ENCODE data around the gene H3-3A.
A peak's percentile ranks its signal among the peaks of the same experiment; 100 is the strongest.
"Not testable (repeated sequence)": the region's sequence is repeated elsewhere in the genome, so short reads cannot be mapped to it uniquely, and the experiment has no call there.

H3-3A gene

GRCh38 chr1:226082959-226083301, 20.4 kb downstream of the H3-3A start:
- Mint-ChIP-seq H3K4me1 (ENCODE audit: low read depth) (peaks cover 10% of the 10 kb centered on the region), H3K4me3 (peak overlapping the region; percentile 90), H3K36me3 (ENCODE audit: low read depth) (no peaks in the 10 kb centered on the region), H3K27me3 (peaks cover 23% of the 10 kb centered on the region), H3K27ac (peak overlapping the region; percentile 84), H3K9me3 (no peaks in the 10 kb centered on the region)
- intact Hi-C loops (cut with micrococcal nuclease): loop anchor here (1.0 to 2.0 kb wide), 2 partner anchors 26 to 39 kb away; no protein-coding TSS in a partner anchor

GRCh38 chr1:226083302-226084101, 21.0 kb downstream of the H3-3A start:
- intact Hi-C loops (cut with micrococcal nuclease): loop anchor here (1.0 to 2.0 kb wide), 2 partner anchors 25 to 39 kb away; no protein-coding TSS in a partner anchor
- H3K27me3 Mint-ChIP-seq: peaks cover 23% of the 10 kb centered on the region

GRCh38 chr1:226085675-226086285, 23.3 kb downstream of the H3-3A start:
- H3K36me3 Mint-ChIP-seq (ENCODE audit: low read depth): no peaks in the 10 kb centered on the region
- H3K27ac Mint-ChIP-seq: no peak overlapping the region
- peaks cover 21% of the 10 kb centered on the region for H3K27me3 Mint-ChIP-seq
- H3K9me3 Mint-ChIP-seq: no peaks in the 10 kb centered on the region
- no peak overlapping the region for H3K4me3 Mint-ChIP-seq
- intact Hi-C loops (cut with micrococcal nuclease): no loop called here
- H3K4me1 Mint-ChIP-seq (ENCODE audit: low read depth): peaks cover 10% of the 10 kb centered on the region

More at GRCh38 chr1:226083302-226084101, 21.0 kb downstream of the H3-3A start:
- Mint-ChIP-seq H3K4me3 (peak overlapping the region; percentile 90), H3K9me3 (no peaks in the 10 kb centered on the region), H3K36me3 (ENCODE audit: low read depth) (no peaks in the 10 kb centered on the region), H3K4me1 (ENCODE audit: low read depth) (peaks cover 10% of the 10 kb centered on the region), H3K27ac (peak overlapping the region; percentile 84)

GRCh38 chr1:226086776-226087175, 24.3 kb downstream of the H3-3A start:
- Mint-ChIP-seq H3K27ac (no peak overlapping the region), H3K9me3 (no peaks in the 10 kb centered on the region), H3K27me3 (peaks cover 17% of the 10 kb centered on the region), H3K4me1 (ENCODE audit: low read depth) (peaks cover 10% of the 10 kb centered on the region), H3K4me3 (no peak overlapping the region), H3K36me3 (ENCODE audit: low read depth) (no peaks in the 10 kb centered on the region)
- intact Hi-C loops (cut with micrococcal nuclease): no loop called here

- H3K4me1 Mint-ChIP-seq (ENCODE audit: low read depth): peaks cover 14% of the 10 kb centered on the region
- no peaks in the 10 kb centered on the region for H3K9me3 Mint-ChIP-seq
- H3K4me3 Mint-ChIP-seq: no peak overlapping the region
Measured at GRCh38 chr1:226091461-226091860, 28.9 kb downstream of the H3-3A start.

GRCh38 chr1:226092048-226092820, 29.7 kb downstream of the H3-3A start:
- H3K4me1 Mint-ChIP-seq (ENCODE audit: low read depth): peaks cover 17% of the 10 kb centered on the region
- H3K9me3 Mint-ChIP-seq; H3K36me3 Mint-ChIP-seq (ENCODE audit: low read depth); H3K27ac Mint-ChIP-seq; H3K4me3 Mint-ChIP-seq; intact Hi-C loops (cut with micrococcal nuclease): not testable (repeated sequence)
- H3K27me3 Mint-ChIP-seq: peaks cover 21% of the 10 kb centered on the region

More at GRCh38 chr1:226091461-226091860, 28.9 kb downstream of the H3-3A start:
- intact Hi-C loops (cut with micrococcal nuclease): no loop called here
- Mint-ChIP-seq H3K27me3 (peaks cover 16% of the 10 kb centered on the region), H3K27ac (no peak overlapping the region), H3K36me3 (ENCODE audit: low read depth) (no peaks in the 10 kb centered on the region)

- Mint-ChIP-seq H3K4me1 (ENCODE audit: low read depth) (peaks cover 23% of the 10 kb centered on the region), H3K4me3 (no peak overlapping the region), H3K27ac (no peak overlapping the region), H3K27me3 (peaks cover 26% of the 10 kb centered on the region), H3K36me3 (ENCODE audit: low read depth) (no peaks in the 10 kb centered on the region), H3K9me3 (no peaks in the 10 kb centered on the region)
- intact Hi-C loops (cut with micrococcal nuclease): no loop called here
Measured at GRCh38 chr1:226092965-226093364, 30.4 kb downstream of the H3-3A start.

GRCh38 chr1:226093621-226094020, 31.1 kb downstream of the H3-3A start:
- H3K36me3 Mint-ChIP-seq (ENCODE audit: low read depth): no peaks in the 10 kb centered on the region
- no peak overlapping the region for H3K27ac Mint-ChIP-seq
- no peak overlapping the region for H3K4me3 Mint-ChIP-seq
- intact Hi-C loops (cut with micrococcal nuclease): no loop called here
- peaks cover 30% of the 10 kb centered on the region for H3K4me1 Mint-ChIP-seq (ENCODE audit: low read depth)
- H3K9me3 Mint-ChIP-seq: no peaks in the 10 kb centered on the region
- H3K27me3 Mint-ChIP-seq: peaks cover 32% of the 10 kb centered on the region

- no peaks in the 10 kb centered on the region for H3K36me3 Mint-ChIP-seq (ENCODE audit: low read depth)
- no peaks in the 10 kb centered on the region for H3K9me3 Mint-ChIP-seq
- intact Hi-C loops (cut with micrococcal nuclease): no loop called here
- peaks cover 32% of the 10 kb centered on the region for H3K4me1 Mint-ChIP-seq (ENCODE audit: low read depth)
- no peak overlapping the region for H3K27ac Mint-ChIP-seq
- peaks cover 35% of the 10 kb centered on the region for H3K27me3 Mint-ChIP-seq
- H3K4me3 Mint-ChIP-seq: no peak overlapping the region
Measured at GRCh38 chr1:226094451-226094850, 31.9 kb downstream of the H3-3A start.

GRCh38 chr1:226095286-226095685, 32.8 kb downstream of the H3-3A start:
- no peaks in the 10 kb centered on the region for H3K36me3 Mint-ChIP-seq (ENCODE audit: low read depth)
- no peak overlapping the region for H3K27ac Mint-ChIP-seq
- H3K27me3 Mint-ChIP-seq: peaks cover 33% of the 10 kb centered on the region
- H3K4me3 Mint-ChIP-seq: no peak overlapping the region
- intact Hi-C loops (cut with micrococcal nuclease): no loop called here
- no peaks in the 10 kb centered on the region for H3K9me3 Mint-ChIP-seq
- peaks cover 37% of the 10 kb centered on the region for H3K4me1 Mint-ChIP-seq (ENCODE audit: low read depth)

GRCh38 chr1:226097866-226098625, 35.5 kb downstream of the H3-3A start:
- Mint-ChIP-seq H3K9me3 (no peaks in the 10 kb centered on the region), H3K27ac (no peak overlapping the region), H3K4me1 (ENCODE audit: low read depth) (peaks cover 39% of the 10 kb centered on the region), H3K36me3 (ENCODE audit: low read depth) (no peaks in the 10 kb centered on the region), H3K4me3 (no peak overlapping the region), H3K27me3 (peaks cover 40% of the 10 kb centered on the region)
- intact Hi-C loops (cut with micrococcal nuclease): no loop called here

- Mint-ChIP-seq H3K4me3 (no peak overlapping the region), H3K4me1 (ENCODE audit: low read depth) (peaks cover 34% of the 10 kb centered on the region), H3K9me3 (no peaks in the 10 kb centered on the region), H3K36me3 (ENCODE audit: low read depth) (no peaks in the 10 kb centered on the region), H3K27ac (no peak overlapping the region), H3K27me3 (peaks cover 39% of the 10 kb centered on the region)
- intact Hi-C loops (cut with micrococcal nuclease): no loop called here
Measured at GRCh38 chr1:226098870-226099835, 36.6 kb downstream of the H3-3A start.
